GM11168 (cell line): ENCODE data around the gene SCYL1.

Experiments
- in situ Hi-C: fragments of 300-500 bp; cut with MboI; formaldehyde crosslinking; loops from one replicate; pipeline ENCODE4 v1.12.0; 2022; ENCODE audit warnings: low sequenced_read_pairs; ENCODE audit not compliant: unreplicated experiment

The SCYL1 gene

GRCh38 chr11:65578134-65578533 lies 53.3 kb downstream of the SCYL1 start:
- in situ Hi-C loops, result no loop called here

- in situ Hi-C loops, result no loop called here
Measured at GRCh38 chr11:65578667-65579066, 53.8 kb downstream of the SCYL1 start.

- in situ Hi-C loops, result no loop called here
Measured at GRCh38 chr11:65579291-65579690, 54.4 kb downstream of the SCYL1 start.

GRCh38 chr11:65580031-65580692 lies 55.3 kb downstream of the SCYL1 start:
- in situ Hi-C loops, result no loop called here

GRCh38 chr11:65580756-65581155 lies 55.9 kb downstream of the SCYL1 start:
- in situ Hi-C loops, result no loop called here

GRCh38 chr11:65581928-65582327 lies 57.0 kb downstream of the SCYL1 start:
- in situ Hi-C loops, result no loop called here

- in situ Hi-C loops, result no loop called here
Measured at GRCh38 chr11:65583589-65583988, 58.7 kb downstream of the SCYL1 start.

GRCh38 chr11:65584106-65584505 lies 59.2 kb downstream of the SCYL1 start:
- in situ Hi-C loops, result no loop called here

GRCh38 chr11:65584723-65585171 lies 59.9 kb downstream of the SCYL1 start:
- in situ Hi-C loops, result no loop called here

- in situ Hi-C loops, result no loop called here
Measured at GRCh38 chr11:65585396-65586246, 60.7 kb downstream of the SCYL1 start.

GRCh38 chr11:65586247-65586630 lies 61.4 kb downstream of the SCYL1 start:
- in situ Hi-C loops, result no loop called here

- in situ Hi-C loops, result no loop called here
Measured at GRCh38 chr11:65586676-65587075, 61.8 kb downstream of the SCYL1 start.
